ENCODE measurements around the gene RXRB.

Gene RXRB

GRCh38 chr6:33200219-33201146 is at the start of gene RXRB, which contains the start of gene SLC39A7:
Gene RXRB, minus strand, starts transcription at chr6:33200665. Its CDS starts 189 bp downstream, at chr6:33200476.
Gene SLC39A7, plus strand, starts transcription at chr6:33200867. Its CDS starts 379 bp downstream, at chr6:33201246.
- peaks cover 44% of the 10 kb centered on the region for H3K36me3 ChIP-seq (ENCODE audit: insufficient read depth, low read length)
- no peaks in the 10 kb centered on the region for H3K27me3 ChIP-seq (ENCODE audit: control insufficient read depth in 1 of 2, insufficient read depth in 2 of 2, low read length in 2 of 2)
- H3K4me3 ChIP-seq (ENCODE audit: low read depth in 1 of 2, low read length in 2 of 2): peak within 1 kb of the TSS; percentile 64 to 95
- peaks cover 61% of the 10 kb centered on the region for H3K4me1 ChIP-seq (ENCODE audit: insufficient read depth, low read length)
- H3K9me3 ChIP-seq (ENCODE audit: low read length): no peaks in the 10 kb centered on the region
- peak within 1 kb of the TSS; percentile 82 for H3K9ac ChIP-seq (ENCODE audit: low read length)
- peak within 1 kb of the TSS; percentile 99 for H3K27ac ChIP-seq (ENCODE audit: low read depth, low read length)

- peak overlapping the region; percentile 94 for H3K9ac ChIP-seq (ENCODE audit: low read length)
- peaks cover 11% of the 10 kb centered on the region for H3K36me3 ChIP-seq (ENCODE audit: insufficient read depth, low read length)
- peaks cover 24% of the 10 kb centered on the region for H3K4me1 ChIP-seq (ENCODE audit: insufficient read depth, low read length)
- peak overlapping the region; percentile 94 for H3K27ac ChIP-seq (ENCODE audit: low read depth, low read length)
- peak overlapping the region; percentile 51 to 87 for H3K4me3 ChIP-seq (ENCODE audit: low read depth in 1 of 2, low read length in 2 of 2)
- no peaks in the 10 kb centered on the region for H3K9me3 ChIP-seq (ENCODE audit: low read length)
- no peaks in the 10 kb centered on the region for H3K27me3 ChIP-seq (ENCODE audit: control insufficient read depth in 1 of 2, insufficient read depth in 2 of 2, low read length in 2 of 2)
Measured at GRCh38 chr6:33249732-33250630, 49.5 kb upstream of the RXRB start.

GRCh38 chr6:33248932-33249731 is 48.7 kb upstream of the RXRB start:
- Histone ChIP-seq H3K27ac (ENCODE audit: low read depth, low read length) (peak overlapping the region; percentile 96), H3K27me3 (ENCODE audit: control insufficient read depth in 1 of 2, insufficient read depth in 2 of 2, low read length in 2 of 2) (no peaks in the 10 kb centered on the region), H3K9me3 (ENCODE audit: low read length) (no peaks in the 10 kb centered on the region), H3K4me3 (ENCODE audit: low read depth in 1 of 2, low read length in 2 of 2) (peak overlapping the region; percentile 51 to 87), H3K9ac (ENCODE audit: low read length) (peak overlapping the region; percentile 94), H3K36me3 (ENCODE audit: insufficient read depth, low read length) (peaks cover 11% of the 10 kb centered on the region), H3K4me1 (ENCODE audit: insufficient read depth, low read length) (peaks cover 24% of the 10 kb centered on the region)

DNA sequence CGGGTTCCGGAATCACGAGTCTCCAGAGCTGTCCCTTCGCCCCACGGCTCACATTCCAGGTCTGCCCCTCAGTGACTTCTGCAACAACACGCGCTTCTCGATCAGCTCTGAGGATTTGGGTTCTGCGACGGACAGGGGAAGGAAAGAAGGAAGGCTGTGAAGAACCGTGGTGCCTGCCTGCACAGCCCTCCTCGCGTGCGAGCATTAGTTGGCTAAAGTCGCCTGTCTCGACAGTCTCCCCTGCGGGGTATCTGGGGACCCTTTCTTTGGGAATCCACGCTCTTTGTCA is 48.1 kb upstream of the RXRB start:
- H3K9me3 ChIP-seq (ENCODE audit: low read length): no peaks in the 10 kb centered on the region
- peak overlapping the region; percentile 71 for H3K9ac ChIP-seq (ENCODE audit: low read length)
- H3K4me3 ChIP-seq (ENCODE audit: low read depth in 1 of 2, low read length in 2 of 2): peak overlapping the region; percentile 46 to 51
- no peaks in the 10 kb centered on the region for H3K27me3 ChIP-seq (ENCODE audit: control insufficient read depth in 1 of 2, insufficient read depth in 2 of 2, low read length in 2 of 2)
- peaks cover 11% of the 10 kb centered on the region for H3K36me3 ChIP-seq (ENCODE audit: insufficient read depth, low read length)
- peak overlapping the region; percentile 96 for H3K27ac ChIP-seq (ENCODE audit: low read depth, low read length)
- peaks cover 24% of the 10 kb centered on the region for H3K4me1 ChIP-seq (ENCODE audit: insufficient read depth, low read length)

DNA sequence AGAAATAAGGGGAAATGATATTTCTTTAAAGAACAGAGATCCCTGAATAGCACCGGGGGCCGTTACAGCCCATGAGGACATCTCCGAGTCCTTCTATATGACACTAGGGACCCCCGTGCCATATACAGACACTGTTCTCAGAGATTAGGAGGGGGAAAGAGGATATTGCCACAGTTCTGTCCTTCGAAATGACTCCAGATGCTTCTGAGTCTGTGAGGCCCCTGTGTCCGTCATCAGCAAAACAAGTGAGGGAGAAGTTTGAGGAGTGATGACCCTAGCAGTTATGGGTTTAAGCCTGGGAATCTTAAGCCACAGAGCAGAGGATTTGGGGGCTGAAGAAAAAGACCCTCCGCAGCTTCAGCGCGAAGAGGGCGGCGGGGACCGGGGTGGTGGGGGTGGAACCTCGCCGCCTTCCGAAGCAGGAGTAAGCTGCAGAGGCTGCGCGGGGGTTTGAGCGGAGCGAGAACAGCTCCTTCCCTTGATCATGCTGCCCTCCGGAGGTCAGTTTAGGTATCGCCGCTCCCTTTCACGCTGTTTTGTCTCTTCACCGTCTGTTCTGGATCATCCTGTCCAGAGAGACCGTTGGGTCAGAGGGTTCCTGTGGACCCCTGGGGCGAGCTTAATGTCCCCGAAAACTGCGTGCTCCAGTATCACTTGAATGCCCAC is 47.6 kb upstream of the RXRB start:
- H3K4me1 ChIP-seq (ENCODE audit: insufficient read depth, low read length): peaks cover 24% of the 10 kb centered on the region
- no peaks in the 10 kb centered on the region for H3K9me3 ChIP-seq (ENCODE audit: low read length)
- peaks cover 11% of the 10 kb centered on the region for H3K36me3 ChIP-seq (ENCODE audit: insufficient read depth, low read length)
- no peaks in the 10 kb centered on the region for H3K27me3 ChIP-seq (ENCODE audit: control insufficient read depth in 1 of 2, insufficient read depth in 2 of 2, low read length in 2 of 2)
- H3K4me3 ChIP-seq (ENCODE audit: low read depth in 1 of 2, low read length in 2 of 2): peak overlapping the region; percentile 46 to 51
- peak overlapping the region; percentile 76 for H3K9ac ChIP-seq (ENCODE audit: low read length)
- peak overlapping the region; percentile 96 for H3K27ac ChIP-seq (ENCODE audit: low read depth, low read length)

DNA sequence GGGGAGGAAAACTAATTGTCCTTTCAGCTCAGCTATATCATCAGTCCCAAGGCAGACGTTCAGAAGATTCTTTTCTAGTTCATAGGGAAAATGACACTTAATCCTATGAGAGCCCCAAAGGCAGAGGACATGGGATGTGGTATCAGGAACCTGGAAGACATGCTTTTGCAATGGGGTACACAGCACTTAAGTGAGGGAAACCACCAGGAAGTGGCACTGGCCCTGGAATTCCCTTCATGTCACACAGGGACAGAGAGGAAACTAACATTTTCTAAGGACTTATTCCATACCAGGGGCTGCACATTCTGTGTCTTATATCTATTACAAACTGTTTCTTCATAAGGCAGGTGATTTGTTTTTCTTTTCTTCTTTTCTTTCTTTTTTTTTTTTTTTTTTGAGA is 43.0 kb upstream of the RXRB start:
- Histone ChIP-seq H3K27me3 (ENCODE audit: control insufficient read depth in 1 of 2, insufficient read depth in 2 of 2, low read length in 2 of 2) (no peaks in the 10 kb centered on the region), H3K36me3 (ENCODE audit: insufficient read depth, low read length) (no peaks in the 10 kb centered on the region), H3K4me3 (ENCODE audit: low read depth in 1 of 2, low read length in 2 of 2) (no peak overlapping the region), H3K27ac (ENCODE audit: low read depth, low read length) (no peak overlapping the region), H3K4me1 (ENCODE audit: insufficient read depth, low read length) (peaks cover 6% of the 10 kb centered on the region), H3K9ac (ENCODE audit: low read length) (no peak overlapping the region), H3K9me3 (ENCODE audit: low read length) (no peaks in the 10 kb centered on the region)

DNA sequence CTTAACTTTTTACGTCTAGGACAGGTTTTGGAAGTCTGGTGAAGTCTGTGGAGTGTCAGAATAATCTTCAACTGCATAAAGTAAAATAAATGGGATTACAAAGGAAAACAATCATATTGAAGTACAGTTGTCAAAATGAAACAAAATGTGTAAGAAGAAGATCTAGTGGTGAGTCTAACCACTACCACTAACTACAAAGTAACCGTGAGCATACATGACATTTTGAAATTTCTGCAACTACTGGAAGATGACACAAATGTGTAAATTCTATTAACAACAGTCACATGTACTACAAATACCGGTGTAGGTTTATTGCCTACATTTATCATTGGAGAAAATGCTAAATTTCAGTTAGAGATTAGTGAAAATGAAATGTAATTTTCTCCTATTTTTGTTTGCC is 41.5 kb upstream of the RXRB start:
- H3K9ac ChIP-seq (ENCODE audit: low read length): no peak overlapping the region
- no peak overlapping the region for H3K27ac ChIP-seq (ENCODE audit: low read depth, low read length)
- no peak overlapping the region for H3K4me3 ChIP-seq (ENCODE audit: low read depth in 1 of 2, low read length in 2 of 2)
- no peaks in the 10 kb centered on the region for H3K36me3 ChIP-seq (ENCODE audit: insufficient read depth, low read length)
- no peaks in the 10 kb centered on the region for H3K27me3 ChIP-seq (ENCODE audit: control insufficient read depth in 1 of 2, insufficient read depth in 2 of 2, low read length in 2 of 2)
- no peaks in the 10 kb centered on the region for H3K4me1 ChIP-seq (ENCODE audit: insufficient read depth, low read length)
- H3K9me3 ChIP-seq (ENCODE audit: low read length): no peaks in the 10 kb centered on the region

DNA sequence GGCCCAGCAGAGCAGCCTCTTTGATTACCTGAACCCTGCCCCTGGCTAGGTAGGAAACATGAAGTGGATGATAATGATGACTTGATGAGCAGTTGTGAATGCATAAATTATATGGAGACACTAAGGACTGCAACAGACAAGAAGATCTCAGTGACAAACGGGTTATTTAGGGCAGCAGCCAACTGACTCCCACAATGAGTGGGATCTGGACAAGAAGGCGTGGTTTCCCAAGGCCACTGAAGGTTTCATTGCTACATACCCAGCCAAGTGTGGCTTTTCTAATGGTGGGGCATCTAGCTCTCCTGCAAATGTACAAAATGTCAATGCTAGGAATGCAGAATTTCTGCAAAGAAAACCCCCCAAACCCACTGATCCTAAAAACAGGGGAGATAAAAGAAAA is 37.3 kb upstream of the RXRB start:
- no peak overlapping the region for H3K9ac ChIP-seq (ENCODE audit: low read length)
- H3K27ac ChIP-seq (ENCODE audit: low read depth, low read length): no peak overlapping the region
- no peak overlapping the region for H3K4me3 ChIP-seq (ENCODE audit: low read depth in 1 of 2, low read length in 2 of 2)
- H3K36me3 ChIP-seq (ENCODE audit: insufficient read depth, low read length): no peaks in the 10 kb centered on the region
- H3K4me1 ChIP-seq (ENCODE audit: insufficient read depth, low read length): no peaks in the 10 kb centered on the region
- no peaks in the 10 kb centered on the region for H3K27me3 ChIP-seq (ENCODE audit: control insufficient read depth in 1 of 2, insufficient read depth in 2 of 2, low read length in 2 of 2)
- no peaks in the 10 kb centered on the region for H3K9me3 ChIP-seq (ENCODE audit: low read length)

- Histone ChIP-seq H3K4me3 (ENCODE audit: low read depth in 1 of 2, low read length in 2 of 2) (no peak overlapping the region), H3K27ac (ENCODE audit: low read depth, low read length) (no peak overlapping the region), H3K9me3 (ENCODE audit: low read length) (no peaks in the 10 kb centered on the region), H3K9ac (ENCODE audit: low read length) (no peak overlapping the region), H3K27me3 (ENCODE audit: control insufficient read depth in 1 of 2, insufficient read depth in 2 of 2, low read length in 2 of 2) (no peaks in the 10 kb centered on the region), H3K36me3 (ENCODE audit: insufficient read depth, low read length) (no peaks in the 10 kb centered on the region), H3K4me1 (ENCODE audit: insufficient read depth, low read length) (no peaks in the 10 kb centered on the region)
Measured at GRCh38 chr6:33236852-33237251, 36.4 kb upstream of the RXRB start.

- H3K27me3 ChIP-seq (ENCODE audit: control insufficient read depth in 1 of 2, insufficient read depth in 2 of 2, low read length in 2 of 2): no peaks in the 10 kb centered on the region
- no peak overlapping the region for H3K9ac ChIP-seq (ENCODE audit: low read length)
- no peak overlapping the region for H3K27ac ChIP-seq (ENCODE audit: low read depth, low read length)
- no peak overlapping the region for H3K4me3 ChIP-seq (ENCODE audit: low read depth in 1 of 2, low read length in 2 of 2)
- no peaks in the 10 kb centered on the region for H3K36me3 ChIP-seq (ENCODE audit: insufficient read depth, low read length)
- H3K4me1 ChIP-seq (ENCODE audit: insufficient read depth, low read length): no peaks in the 10 kb centered on the region
- H3K9me3 ChIP-seq (ENCODE audit: low read length): no peaks in the 10 kb centered on the region
Measured at GRCh38 chr6:33236328-33236727, 35.9 kb upstream of the RXRB start.

Data from muscle layer of colon (tissue), 2 donors.